HG03457 (cell line): ENCODE data around the gene SRPRA.
"Not testable (repeated sequence)": the region's sequence is repeated elsewhere in the genome, so short reads cannot be mapped to it uniquely, and the experiment has no call there.

Experiments
- ATAC-seq: cut with Tn5 transposase; IDR thresholded peaks from one replicate; pipeline ENCODE4 v1.9.1; 2021; ENCODE audit warnings: moderate number of reproducible peaks; ENCODE audit not compliant: unreplicated experiment

The SRPRA gene, protein sequence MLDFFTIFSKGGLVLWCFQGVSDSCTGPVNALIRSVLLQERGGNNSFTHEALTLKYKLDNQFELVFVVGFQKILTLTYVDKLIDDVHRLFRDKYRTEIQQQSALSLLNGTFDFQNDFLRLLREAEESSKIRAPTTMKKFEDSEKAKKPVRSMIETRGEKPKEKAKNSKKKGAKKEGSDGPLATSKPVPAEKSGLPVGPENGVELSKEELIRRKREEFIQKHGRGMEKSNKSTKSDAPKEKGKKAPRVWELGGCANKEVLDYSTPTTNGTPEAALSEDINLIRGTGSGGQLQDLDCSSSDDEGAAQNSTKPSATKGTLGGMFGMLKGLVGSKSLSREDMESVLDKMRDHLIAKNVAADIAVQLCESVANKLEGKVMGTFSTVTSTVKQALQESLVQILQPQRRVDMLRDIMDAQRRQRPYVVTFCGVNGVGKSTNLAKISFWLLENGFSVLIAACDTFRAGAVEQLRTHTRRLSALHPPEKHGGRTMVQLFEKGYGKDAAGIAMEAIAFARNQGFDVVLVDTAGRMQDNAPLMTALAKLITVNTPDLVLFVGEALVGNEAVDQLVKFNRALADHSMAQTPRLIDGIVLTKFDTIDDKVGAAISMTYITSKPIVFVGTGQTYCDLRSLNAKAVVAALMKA

DNA sequence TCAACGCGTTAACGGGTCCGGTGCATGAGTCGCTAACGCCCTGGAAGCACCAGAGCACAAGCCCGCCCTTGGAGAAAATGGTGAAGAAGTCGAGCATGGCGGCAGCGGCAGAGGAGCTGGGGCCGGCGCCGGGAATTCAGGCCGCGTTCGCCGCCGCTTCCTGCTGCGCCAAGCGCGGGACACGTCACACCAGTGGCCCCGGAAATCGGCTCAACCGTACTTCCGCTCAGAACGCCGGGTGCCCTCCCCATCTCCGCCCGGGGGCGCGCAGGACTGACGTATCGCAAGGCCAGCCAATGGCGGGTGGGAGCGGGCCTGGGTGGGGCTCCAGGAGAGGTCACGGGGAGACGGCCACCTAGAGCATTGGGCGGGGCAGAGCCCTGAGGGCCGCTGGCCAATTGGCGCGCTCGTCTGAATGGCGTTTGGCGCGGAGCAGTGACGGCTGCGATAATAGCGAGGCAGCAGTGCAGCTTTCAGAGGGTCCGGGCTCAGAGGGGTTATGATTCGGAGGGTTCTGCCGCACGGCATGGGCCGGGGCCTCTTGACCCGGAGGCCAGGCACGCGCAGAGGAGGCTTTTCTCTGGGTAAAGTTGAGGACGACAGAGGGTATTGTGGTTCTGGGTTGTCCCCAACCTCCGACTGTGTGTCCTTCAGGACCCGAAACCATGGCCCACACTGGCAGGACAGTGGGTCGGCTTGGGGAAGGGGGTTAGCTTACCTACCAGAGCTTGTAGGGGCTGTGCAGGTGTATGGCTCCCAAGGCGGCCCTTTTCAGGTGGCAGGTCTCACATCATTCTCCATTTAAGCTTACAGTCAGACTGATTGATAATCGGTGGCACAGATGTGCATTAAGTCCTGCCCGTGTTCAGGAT, at the start of gene SRPRA, which contains the start of gene FOXRED1:
Gene SRPRA, minus strand, starts transcription at position 188 of the 872 bp plus-strand sequence. Its CDS starts 91 bp downstream, at position 97.
Gene FOXRED1, plus strand, starts transcription at position 447 of the 872 bp plus-strand sequence. Its CDS starts 53 bp downstream, at position 500.
- peak; percentile 97 for ATAC-seq

DNA sequence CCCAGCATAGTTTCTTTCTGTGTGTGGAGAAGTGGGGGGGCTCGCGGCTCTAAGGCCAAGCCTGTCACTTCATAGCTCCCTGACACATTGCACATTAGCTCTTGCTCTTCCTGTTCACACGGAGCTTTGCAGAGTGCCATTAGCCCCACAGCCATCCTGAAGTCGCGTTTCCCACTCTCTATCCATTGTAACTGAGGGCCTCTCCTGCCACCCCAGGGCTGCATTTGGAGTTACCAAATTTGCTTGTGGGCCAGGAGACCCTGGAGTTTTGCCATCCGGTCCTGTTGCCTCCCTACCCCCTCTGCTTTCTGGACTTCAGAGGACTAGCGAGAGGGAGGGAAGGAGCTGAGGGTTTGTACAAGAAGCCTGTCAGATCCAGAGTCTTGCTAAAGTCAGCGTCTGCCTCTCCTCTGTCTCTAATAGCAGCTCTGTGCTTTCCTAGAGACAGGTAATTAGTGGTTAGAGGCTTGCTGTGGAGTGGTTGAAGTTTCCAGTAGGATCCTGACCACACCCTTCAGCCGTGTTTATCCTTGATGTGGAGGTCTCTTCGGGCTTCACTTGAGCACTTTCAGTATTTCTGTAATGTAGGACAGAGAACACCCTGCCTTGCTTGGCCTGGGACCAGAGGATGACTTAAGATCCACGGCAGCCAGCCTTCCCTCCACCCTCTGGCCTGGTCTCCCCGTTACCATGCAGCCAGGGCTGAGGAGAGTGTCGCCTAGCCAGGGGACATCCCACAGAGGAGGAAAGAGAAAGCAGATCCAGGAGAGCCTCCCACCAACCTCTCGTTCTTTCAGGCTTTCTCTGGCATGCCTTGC, 49.3 kb upstream of the SRPRA start:
- peak; percentile 16 for ATAC-seq

GRCh38 chr11:126317432-126317755, 48.7 kb upstream of the SRPRA start:
- ATAC-seq: no peak

GRCh38 chr11:126313826-126314225, 45.1 kb upstream of the SRPRA start:
- no peak for ATAC-seq

GRCh38 chr11:126312961-126313360, 44.3 kb upstream of the SRPRA start:
- no peak for ATAC-seq

DNA sequence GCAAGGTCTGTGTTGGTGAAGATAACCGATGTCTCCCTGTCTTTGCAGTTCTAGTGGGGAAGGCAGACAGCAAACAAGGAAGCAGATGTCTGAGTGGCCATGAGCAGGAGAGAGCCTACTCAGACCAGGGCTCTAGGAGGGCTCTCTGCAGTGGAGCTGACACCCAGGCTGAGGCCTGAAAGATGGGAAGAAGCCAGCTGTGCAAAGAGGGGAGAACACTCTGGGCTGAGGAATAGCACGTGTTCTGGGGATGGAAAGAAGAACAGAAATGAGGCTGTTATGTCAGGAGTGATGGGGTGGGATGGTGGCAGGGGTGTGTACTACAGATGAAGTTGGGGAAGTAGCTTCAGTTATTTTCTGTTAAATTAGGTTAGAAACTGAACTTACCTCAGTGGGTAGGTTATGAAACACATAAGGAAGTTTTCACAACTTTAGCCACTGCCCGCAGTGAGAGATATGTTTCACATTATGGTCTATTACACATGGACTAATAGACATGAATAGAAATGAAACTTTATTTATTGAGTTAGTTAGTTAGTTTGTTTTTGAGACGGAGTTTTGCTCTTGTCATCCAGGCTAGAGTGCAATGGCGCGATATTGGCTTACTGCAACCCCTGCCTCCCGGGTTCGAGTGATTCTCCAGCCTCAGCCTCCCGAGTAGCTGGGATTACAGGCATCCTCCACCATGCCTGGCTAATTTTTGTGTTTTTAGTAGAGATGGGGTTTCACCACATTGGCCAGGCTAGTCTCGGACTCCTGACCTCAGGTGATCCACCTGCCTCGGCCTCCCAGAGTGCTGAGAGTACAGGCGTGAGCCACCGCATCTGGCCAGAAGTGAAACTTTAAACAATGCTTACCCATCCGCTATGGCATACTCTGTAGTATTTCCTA, 43.0 kb upstream of the SRPRA start:
- peak; percentile 59 for ATAC-seq

- ATAC-seq: no peak
These were observed 42.3 kb upstream of the SRPRA start for GRCh38 chr11:126310992-126311310.

DNA sequence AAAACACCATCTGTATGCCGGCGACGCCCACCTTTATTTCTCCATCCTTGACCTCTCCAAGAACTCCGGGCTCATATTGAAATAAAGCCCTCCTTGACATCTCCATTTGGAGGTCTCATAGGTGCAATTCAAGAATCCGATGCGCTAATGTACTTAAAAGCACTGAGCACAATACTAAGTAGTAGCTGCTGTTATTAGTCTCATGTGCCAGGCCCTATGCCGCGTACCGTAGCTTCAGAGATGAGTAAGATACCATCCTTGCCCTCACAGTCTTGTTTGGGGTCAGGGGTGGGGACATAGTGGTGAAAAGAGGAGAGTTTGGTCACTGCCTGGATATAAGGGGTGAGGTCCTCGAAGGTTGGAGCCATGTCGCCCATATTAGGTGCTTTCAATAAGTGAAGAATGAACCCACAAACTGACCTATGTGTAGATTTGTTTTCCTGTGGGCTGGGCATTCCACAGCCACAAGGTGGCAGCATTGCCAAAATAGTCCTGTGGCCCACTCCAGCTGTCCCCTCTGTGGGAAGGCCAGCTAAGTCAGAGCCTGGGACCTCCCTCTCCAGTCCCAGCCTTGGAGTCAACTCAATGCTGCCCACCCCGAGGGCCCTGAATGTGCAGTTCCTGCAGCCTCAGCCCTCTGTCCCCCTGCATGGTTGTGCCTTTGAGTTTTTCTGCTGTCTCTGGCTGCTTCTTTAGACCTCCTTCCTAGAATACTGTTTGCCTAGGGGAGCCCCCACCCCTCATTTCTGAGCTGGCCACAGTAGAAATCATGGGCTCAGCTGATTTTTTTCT, 41.7 kb upstream of the SRPRA start:
- ATAC-seq: no peak

- ATAC-seq: not testable (repeated sequence)
These were observed 40.1 kb upstream of the SRPRA start for GRCh38 chr11:126308771-126309170.

DNA sequence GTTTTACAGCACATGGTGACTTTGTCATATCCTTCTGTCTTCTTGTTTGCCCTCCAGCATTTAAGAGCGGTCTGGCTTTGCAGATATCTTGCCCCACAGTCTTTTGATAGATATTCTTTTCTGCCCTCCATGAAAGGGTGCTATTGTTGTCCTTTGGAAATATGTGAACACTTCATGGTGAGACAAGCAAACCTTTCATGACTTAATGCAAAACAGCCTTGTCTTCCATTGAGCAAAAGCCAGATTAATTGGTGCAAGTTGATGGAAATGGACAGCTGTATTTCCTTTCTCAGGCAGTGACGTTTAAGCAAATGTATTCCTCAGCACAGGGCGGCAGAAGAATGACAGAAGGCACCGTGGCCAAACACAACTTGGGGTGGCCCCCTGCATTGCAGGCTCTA, 39.6 kb upstream of the SRPRA start:
- no peak for ATAC-seq

DNA sequence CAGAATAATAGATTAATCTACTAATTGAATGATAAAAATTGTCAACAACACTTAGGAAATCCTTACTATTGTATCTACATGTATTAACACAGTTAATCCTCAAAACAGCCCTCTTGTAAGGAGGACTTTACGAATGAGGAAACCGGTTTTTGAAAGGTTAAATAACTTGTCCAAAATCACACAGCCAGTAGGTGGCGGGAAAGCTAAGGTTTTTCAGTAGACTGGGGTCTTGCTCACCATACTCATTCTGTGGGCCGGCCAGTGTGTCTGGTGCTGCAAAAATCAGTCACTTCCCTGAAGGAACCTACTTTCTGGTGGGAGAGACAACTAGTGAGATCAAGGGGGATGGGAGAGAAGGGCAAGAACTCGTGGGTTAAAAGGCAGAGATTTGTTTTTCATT, 39.0 kb upstream of the SRPRA start:
- no peak for ATAC-seq

DNA sequence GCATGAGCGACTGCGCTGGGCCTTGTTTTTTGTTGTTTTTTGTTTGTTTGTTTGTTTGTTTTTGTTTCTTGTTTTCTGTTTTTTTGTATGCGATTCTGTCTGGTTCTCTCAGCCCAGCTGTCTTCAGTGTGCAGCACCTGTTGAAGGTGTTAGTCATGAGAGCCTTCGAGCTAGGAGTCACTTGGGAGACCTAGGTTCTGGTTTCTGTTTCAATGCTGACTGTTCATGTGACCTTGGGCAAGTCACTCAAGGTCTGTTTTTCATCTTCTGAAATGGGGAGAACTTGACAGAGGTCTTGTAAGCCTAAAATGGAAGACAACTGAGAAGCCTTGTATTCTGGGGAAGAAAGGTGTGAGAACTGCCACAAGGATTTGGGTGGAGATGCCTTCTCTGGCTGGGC, 37.0 kb upstream of the SRPRA start:
- ATAC-seq: peak; percentile 47

DNA sequence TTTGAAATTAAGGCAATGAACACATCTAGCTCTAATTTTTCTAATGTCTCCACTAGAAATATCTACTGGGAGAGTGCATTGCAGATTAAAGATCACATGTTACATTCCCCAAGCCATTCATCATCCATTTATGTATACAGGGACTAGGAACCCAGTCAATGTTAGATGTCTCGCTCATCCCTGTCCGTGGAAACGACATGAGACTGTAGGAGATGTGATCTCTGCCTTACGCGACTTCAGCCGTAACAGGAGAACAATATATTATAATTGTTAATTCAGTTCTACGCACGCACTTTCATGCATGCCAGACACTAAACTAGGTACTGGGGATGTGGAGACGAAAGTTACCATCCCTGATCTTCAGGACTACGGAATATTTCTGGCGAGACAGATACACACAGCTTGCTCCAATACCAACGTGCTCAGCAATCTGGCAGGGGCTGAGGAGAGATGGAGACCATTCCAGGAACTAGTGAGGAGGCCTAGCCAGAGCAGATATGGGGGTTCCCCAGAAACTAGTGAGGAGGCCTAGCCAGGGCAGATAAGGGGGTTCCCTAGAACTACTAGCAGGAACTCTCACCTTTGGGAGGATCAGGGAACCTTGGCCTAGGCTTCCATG, 35.9 kb upstream of the SRPRA start:
- ATAC-seq: no peak

DNA sequence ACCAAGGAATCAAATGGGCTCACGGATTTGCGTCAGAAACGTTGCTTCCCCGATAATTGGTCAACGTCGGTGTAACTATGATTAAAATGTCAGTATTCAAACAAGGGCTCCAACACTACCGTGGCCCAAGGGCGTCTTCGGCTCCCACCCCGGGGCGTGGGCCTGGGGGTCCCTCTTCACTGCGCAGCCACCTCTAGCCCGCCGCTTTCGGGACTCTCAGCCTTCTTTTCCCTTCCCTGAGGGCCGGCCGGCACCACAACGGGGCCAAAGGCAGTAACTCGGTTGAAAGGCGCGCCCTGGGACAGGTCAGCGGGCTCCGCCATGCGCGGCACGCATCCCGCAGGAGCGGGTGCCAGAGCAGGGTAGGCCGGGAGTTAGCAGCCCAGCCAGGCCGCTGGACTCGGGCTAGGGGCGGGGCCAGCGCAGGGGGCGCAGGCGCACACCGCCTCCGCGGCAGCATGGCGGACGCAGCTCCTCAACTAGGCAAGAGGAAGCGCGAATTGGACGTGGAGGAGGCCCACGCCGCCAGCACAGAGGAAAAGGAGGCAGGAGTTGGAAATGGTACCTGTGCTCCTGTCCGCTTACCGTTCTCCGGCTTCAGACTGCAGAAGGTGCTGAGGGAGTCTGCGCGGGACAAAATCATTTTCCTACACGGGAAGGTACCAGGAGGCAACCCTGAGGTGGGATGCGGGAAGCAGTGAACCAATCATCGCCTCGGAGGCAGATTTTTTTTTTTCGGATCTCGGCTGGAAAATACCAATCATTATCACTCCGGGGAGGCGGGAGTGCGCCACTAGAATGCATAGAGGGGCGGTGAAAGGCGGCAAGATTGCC, 35.1 kb upstream of the SRPRA start, which contains the start of gene DCPS:
Gene DCPS, plus strand, starts transcription at position 438 of the 834 bp plus-strand sequence. Its CDS starts 21 bp downstream, at position 459.
- peak; percentile 86 for ATAC-seq

DNA sequence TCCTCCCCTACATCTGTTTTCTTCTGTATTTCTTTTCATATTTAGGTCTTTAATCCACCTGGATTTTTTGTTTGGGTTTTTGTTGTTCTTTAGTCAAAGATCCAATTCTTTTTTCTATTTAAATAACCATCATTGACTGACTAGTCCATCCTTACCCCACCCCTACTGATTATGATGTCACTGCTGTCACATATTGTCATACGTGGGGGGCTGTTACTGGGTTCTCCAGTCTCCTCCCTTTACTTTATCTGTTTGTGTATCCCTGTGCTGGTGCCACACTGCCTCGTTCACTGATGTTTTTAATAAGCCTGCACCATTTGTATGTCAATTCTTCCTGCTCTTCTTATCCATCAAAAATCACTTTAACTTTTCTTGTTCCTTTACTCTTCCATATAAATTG, 28.3 kb upstream of the SRPRA start:
- no peak for ATAC-seq

- no peak for ATAC-seq
These were observed 25.0 kb upstream of the SRPRA start for GRCh38 chr11:126293726-126294125.

DNA sequence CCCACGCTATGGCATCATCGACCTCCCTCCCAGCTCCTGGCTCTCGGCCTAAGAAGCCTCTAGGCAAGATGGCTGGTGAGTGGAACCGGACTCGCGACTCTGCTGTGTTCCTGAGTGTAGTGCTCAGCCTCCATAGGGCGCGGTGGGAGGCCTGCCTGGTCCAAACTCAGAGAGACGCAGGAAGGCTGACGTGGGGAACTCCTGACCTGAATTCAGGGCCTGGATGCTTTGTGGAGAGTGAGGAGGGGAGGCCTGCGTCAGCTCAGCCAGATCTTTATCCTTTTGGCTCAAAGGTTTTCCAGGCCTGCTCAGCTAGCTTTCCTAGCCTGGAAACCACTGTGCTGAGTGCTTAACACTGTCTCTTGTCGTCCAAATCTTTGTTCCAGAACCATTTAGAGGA, 22.2 kb upstream of the SRPRA start:
- ATAC-seq: no peak
